ENCODE measurements around the gene IL16. TPM values are rescaled to one million over a fixed set of nuclear protein-coding genes. Genes with fewer than 3 reads are reported as not detected.
A peak's percentile ranks its signal among the peaks of the same experiment; 100 is the strongest.

IL16 gene
- total RNA-seq, 1 donor from 2014 or later = 2.6 TPM

DNA sequence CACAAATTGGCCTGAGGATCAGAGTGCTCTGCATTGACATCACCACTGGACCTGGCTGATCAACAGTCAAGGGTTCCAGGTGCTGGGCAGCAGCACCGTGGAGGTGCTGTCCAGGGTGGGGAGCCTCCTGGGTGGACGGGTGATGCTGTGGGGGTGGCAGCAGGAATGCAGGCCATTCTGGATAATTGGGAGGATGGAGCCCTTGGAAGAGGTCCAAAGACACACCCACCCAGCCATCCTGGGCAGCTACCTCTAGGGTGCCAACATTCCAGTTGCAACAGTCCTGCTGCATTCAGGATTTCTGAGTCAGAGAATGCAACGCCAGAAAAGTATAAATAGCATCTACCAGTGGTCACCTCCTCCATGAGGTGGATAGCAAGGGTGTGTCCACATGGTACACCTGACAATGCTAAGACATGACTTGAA, 100.5 kb downstream of the IL16 start:
- peak; percentile 5 for DNase-seq

DNA sequence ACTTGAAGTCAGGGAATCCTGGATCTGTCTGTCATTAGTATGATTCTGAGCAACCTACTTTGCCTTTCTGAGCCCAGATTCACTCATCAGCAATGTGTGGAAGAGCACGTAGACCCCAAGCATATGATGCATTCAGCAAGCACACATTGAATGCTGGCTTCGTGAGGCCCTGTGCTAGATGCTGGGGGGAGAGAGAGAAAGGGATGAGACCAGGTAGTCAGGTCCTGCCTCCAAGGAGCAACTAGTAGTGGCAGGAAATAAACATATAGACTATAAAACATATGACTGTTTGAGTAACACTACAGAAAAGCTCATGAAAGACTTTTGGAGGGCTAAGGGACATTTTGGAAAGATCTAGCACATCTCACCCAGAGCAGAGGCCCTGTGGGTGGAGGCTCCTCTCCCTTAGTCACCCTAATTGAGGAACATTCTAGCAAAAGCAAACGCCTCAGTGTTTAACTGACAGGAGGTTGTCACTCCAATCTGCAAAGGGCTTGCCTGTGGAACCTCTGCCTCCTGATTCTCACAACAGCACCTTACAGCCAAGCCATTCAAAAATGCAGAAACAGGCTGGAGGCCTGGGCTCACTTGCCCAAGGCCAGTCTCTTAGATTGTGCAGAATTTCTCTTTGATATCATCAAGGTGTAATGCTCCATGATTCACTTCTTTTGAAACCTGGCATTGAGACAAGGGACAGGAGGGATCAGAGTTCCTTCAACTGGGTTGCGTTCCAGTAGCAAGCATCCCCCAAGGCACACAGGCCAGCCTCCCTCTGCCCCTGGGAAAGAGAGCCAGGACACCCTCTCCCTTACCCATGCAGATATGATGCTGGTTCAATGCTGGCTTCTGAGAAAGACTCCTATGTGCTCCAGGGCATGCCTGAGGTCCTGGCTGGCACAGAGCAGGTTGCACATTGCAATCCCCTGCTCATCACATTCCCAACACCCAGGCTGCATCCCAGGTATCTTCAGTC, 101.2 kb downstream of the IL16 start:
- no peak for DNase-seq

GRCh38 chr15:81298611-81299010, 101.9 kb downstream of the IL16 start:
- DNase-seq = no peak

DNA sequence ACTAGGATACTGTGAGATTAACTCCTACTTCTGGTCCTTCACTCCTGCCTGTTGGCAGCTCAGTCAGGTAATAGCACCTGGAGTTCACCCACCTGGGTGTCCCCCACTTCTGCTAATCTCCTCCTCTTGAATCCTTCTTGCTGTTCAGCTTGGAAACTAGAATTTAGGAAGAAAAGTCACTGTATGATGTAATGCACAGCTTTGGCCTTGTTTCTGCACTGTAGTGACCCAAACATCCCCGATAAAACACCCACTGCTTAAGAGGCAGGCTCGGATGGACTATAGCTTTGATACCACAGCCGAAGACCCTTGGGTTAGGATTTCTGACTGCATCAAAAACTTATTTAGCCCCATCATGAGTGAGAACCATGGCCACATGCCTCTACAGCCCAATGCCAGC, 102.5 kb downstream of the IL16 start:
- no peak for DNase-seq

- no peak for DNase-seq
Measured at GRCh38 chr15:81299630-81300273, 103.1 kb downstream of the IL16 start.

DNA sequence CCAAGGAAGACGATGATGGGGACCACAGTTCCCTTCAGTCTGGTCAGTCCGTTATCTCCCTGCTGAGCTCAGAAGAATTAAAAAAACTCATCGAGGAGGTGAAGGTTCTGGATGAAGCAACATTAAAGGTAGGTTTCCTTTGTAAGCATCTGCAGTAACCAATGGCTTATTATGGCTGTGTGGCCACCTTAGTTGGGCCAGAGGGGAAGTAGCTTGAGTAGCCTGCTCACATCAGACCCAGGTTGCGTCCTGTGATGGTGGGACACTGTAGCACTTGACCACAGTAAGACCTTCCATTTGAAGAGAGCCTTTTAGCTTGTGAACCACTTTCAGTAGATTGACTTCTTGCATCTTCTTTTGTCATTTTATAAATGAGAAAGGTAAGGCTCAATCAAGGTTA, 104.7 kb downstream of the IL16 start:
- no peak for DNase-seq

DNA sequence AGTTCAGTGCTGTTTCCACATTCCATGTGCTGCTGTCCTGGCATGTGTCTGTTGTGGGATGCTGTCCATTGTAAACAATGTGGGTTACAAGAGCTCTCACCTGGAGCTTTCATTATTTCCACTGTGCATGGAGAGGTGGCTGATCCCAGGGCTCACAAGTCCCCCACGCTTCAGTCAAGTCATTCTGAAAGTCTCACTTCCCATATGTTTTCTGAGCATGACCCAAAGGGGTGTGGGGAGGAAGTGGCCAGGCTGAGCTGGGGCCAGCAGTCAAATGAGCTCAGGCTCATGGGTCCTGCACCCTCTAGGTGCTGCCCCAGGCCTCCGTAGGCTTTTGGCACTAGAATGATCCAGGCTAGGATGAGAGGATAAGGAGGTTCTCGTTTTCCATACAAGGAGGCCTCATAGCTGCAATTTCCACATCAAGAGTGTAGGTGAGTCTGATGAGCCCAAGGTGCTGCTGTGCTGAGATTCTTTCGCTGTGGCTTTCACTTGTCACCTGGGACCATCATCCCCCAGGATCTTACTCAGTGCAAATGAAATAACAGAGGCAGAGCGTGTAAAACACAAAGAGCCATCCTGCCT, 105.2 kb downstream of the IL16 start:
- no peak for DNase-seq

DNA sequence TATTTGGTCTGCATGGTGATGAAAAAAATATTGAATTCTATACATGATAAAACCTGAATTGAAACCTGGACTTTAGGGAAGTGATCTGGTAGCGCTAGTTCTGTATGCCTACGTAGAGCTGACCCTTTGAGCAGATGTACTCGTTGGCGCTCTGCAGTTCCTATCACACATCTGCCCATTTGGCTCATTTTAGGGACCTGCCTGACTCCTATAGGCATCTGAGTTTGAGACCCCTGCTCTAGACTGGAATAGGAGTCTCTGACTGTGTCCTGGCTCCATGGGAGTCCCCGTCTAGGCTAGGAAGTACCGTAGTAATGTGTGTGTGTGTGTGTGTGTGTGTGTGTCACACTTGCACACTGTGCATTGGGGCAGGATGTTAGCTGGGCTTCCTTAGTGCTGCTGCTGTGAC, 106.0 kb downstream of the IL16 start:
- DNase-seq = no peak

- DNase-seq = no peak
Measured at GRCh38 chr15:81303244-81304225, 106.9 kb downstream of the IL16 start.

DNA sequence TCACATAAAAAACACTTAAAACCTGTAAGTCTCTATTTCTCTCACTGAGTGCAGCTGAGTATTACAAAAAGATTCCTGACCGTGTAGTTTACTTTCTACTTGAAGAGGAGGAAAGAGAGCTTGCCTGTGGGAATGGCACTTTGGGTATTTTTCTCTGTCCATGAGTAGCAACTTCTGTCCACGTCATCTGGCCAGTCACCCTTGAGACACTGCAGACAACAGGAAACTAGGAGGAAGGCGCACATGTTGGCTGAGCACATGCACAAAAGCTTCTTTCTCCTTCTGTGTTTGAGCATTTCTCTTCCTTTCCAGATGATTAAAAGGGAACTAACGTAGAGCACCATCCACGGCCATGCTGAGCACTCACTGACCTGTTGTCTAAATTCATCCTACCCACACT, 107.5 kb downstream of the IL16 start:
- DNase-seq = peak; percentile 13

- no peak for DNase-seq
Measured at GRCh38 chr15:81308260-81308659, 111.6 kb downstream of the IL16 start.

GRCh38 chr15:81309647-81310450, 113.2 kb downstream of the IL16 start:
- DNase-seq = no peak

DNA sequence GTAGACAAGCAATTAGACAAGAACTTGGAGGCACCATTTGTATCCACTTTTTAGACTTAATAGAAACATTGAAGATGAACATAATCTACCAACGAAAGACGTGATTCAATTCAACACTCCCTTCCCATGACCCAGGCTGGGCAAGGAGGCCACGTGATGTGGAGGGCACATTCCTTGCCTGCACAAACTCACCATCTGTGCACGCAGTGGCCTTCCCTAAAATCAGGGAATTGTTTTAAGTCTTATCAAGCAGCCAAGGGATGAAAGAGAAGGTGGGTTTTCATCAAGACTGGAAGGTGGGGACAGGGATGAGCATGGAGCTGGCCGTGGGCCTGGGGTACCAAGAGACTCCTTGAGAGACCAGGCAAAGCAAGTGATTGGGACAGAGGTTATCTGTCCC, 113.8 kb downstream of the IL16 start:
- DNase-seq = no peak

DNA sequence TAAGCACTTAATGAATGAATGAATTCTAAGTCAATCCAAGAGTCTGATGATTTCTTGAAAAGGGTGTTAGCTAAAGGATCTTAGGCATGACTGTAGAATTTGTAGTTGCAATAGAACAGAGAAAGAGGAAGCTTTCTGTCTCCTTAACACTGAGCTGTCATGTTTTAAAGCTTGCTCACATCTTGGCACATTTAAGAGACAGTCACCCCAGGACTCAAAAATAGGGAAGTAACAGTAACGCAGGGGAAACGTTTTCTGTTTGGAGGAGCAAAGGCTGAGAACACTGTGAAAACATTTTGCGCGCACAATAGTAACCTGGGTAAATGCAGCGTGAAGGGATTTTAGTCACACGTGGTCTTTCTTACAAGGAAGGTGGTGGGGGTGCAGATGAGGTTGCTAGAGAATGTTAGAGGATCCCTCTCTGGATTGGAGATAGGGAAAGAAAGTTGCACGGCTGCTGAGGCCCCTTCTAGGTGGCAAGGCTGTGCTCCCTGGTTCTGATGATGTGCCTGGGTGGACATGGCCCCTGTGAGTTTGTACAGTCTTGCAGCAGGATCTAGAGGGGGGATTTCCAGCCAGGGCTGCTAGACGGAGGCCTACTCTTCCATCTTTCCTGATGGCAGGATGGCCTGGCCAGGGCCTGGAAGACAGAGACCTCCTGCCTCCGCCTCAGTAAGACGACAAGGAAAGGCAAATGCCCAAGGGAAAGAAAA, 115.2 kb downstream of the IL16 start:
- DNase-seq = no peak

DNA sequence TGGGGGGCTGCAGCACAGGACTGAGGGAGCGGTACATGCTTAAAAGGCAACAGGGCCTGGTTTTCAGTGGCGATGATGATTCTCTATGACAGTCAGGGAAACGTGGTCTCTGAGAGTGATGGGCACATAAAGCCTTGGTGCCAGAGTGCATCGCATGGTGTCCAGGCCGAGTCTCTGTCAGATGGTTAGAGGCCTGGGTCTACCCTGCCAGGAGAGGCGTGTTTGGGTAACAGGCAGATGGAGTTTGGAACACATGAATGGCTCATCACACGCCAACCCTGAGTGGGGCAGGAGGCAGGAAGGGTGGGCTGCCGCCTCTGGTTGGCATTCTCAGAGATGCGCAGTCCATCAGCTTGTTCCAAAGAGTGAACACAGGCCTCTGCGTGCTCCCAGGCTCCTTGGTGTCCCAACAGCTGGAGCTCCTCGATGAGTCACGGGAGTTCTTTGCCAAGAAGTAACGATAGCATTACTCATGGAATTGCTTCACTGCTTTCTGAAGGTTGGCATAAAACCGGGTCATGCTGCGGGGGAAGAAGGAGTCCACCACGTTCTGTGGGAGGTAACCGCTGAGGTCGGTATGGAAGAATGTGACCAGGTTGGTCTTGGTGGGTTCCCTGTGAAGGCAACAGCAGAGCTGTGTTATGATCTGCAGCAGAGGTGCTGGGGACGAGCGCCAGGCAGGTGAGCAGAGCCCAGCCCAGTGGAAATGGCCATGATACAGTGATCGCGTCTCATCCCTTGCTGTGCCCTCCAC, 116.3 kb downstream of the IL16 start:
- peak; percentile 75 for DNase-seq

DNA sequence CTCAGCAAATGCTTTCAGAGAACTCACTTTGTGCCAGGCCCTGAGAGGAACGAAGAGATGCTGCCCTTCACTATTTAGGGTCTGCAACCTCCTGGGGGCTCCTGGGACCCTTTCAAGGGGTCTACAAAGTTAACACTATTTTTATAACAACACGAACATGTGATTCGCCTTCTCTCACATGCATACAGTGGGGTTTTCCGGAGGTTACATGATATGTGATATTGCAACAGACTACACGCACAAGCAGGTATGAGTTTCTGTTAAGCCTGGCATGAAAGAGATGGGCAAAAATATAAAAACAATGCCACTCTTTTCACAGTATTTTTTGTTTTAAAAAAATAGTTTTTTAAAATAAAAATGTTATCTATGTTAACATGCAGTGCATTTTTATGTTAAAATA, 117.0 kb downstream of the IL16 start:
- DNase-seq = no peak

GRCh38 chr15:81314378-81314777, 117.7 kb downstream of the IL16 start:
- DNase-seq = no peak

GRCh38 chr15:81315452-81316175, 118.9 kb downstream of the IL16 start:
- DNase-seq = no peak

- no peak for DNase-seq
Measured at GRCh38 chr15:81316267-81316666, 119.6 kb downstream of the IL16 start.
